Measurements from ENCODE around the gene ZNF768. TPM values are rescaled to one million over a fixed set of nuclear protein-coding genes. Genes with fewer than 3 reads are reported as not detected.

The ZNF768 gene
- total RNA-seq, 3 donors from 2014 or later, result 23.3 to 33.2 (median 29.8) TPM

GRCh38 chr16:30569746-30570635 is 43.6 kb upstream of the ZNF768 start:
- no peaks in the 10 kb centered on the region for H3K27me3 ChIP-seq
- H3K27ac ChIP-seq, result peak overlapping the region; percentile 49 to 98
- TF ChIP-seq CTCF (IDR thresholded peaks at IDR 0.05) (no peak), POLR2AphosphoS5 (IDR thresholded peaks at IDR 0.05) (no peak), POLR2A (IDR thresholded peaks at IDR 0.05) (no peak)
- no peak for DNase-seq (ENCODE audit: low spot score in 2 of 2)
- intact Hi-C loops (cut with DNase I; ENCODE audit: low total_unique reads), result no loop called here
- peak overlapping the region in 2 of 3 donors; percentile 84 to 89 for H3K4me3 ChIP-seq
- no peaks in the 10 kb centered on the region for H3K36me3 ChIP-seq
- H3K4me1 ChIP-seq, result peaks cover 3 to 8% of the 10 kb centered on the region in 2 donors
- no peaks in the 10 kb centered on the region for H3K9me3 ChIP-seq

- Histone ChIP-seq H3K36me3 (no peaks in the 10 kb centered on the region), H3K27me3 (no peaks in the 10 kb centered on the region), H3K9me3 (no peaks in the 10 kb centered on the region), H3K27ac (no peak overlapping the region), H3K4me3 (no peak overlapping the region), H3K4me1 (peaks cover 3 to 8% of the 10 kb centered on the region in 2 donors)
- intact Hi-C loops (cut with DNase I; ENCODE audit: low total_unique reads), result no loop called here
- no peak for TF ChIP-seq POLR2A (IDR thresholded peaks at IDR 0.05)
- no peak for TF ChIP-seq CTCF (IDR thresholded peaks at IDR 0.05)
- no peak for DNase-seq (ENCODE audit: low spot score in 2 of 2)
Observed at GRCh38 chr16:30569281-30569680, 42.9 kb upstream of the ZNF768 start.

- Histone ChIP-seq H3K27ac (no peak overlapping the region), H3K4me1 (peaks cover 3 to 8% of the 10 kb centered on the region in 2 donors), H3K4me3 (no peak overlapping the region), H3K27me3 (no peaks in the 10 kb centered on the region), H3K9me3 (no peaks in the 10 kb centered on the region), H3K36me3 (no peaks in the 10 kb centered on the region)
- intact Hi-C loops (cut with DNase I; ENCODE audit: low total_unique reads), result no loop called here
- DNase-seq (ENCODE audit: low spot score in 2 of 2), result no peak
- TF ChIP-seq POLR2AphosphoS5 (IDR thresholded peaks at IDR 0.05), result no peak
- no peak for TF ChIP-seq CTCF (IDR thresholded peaks at IDR 0.05)
- TF ChIP-seq POLR2A (IDR thresholded peaks at IDR 0.05), result no peak
Observed at GRCh38 chr16:30567991-30568638, 41.7 kb upstream of the ZNF768 start.

GRCh38 chr16:30567160-30567990 is 41.0 kb upstream of the ZNF768 start:
- no peak for DNase-seq (ENCODE audit: low spot score in 2 of 2)
- Histone ChIP-seq H3K4me1 (peaks cover 3 to 8% of the 10 kb centered on the region in 2 donors), H3K36me3 (no peaks in the 10 kb centered on the region), H3K9me3 (no peaks in the 10 kb centered on the region), H3K27ac (no peak overlapping the region), H3K4me3 (no peak overlapping the region), H3K27me3 (no peaks in the 10 kb centered on the region)
- intact Hi-C loops (cut with DNase I; ENCODE audit: low total_unique reads), result no loop called here
- TF ChIP-seq CTCF (IDR thresholded peaks at IDR 0.05) (no peak), POLR2AphosphoS5 (IDR thresholded peaks at IDR 0.05) (no peak), POLR2A (IDR thresholded peaks at IDR 0.05) (no peak)

Data from breast epithelium (tissue), 4 donors.